ENCODE results near the gene DNAH2. TPM values are rescaled to one million over a fixed set of nuclear protein-coding genes. Genes with fewer than 3 reads are reported as not detected.

The DNAH2 gene
- total and polyA plus RNA-seq, 2 of the 8 experiments (the other 6 are each of a cell fraction or from before 2014, with no cell fraction given) = 0.13 to 0.18 TPM

GRCh38 chr17:7755095-7755890, 37.7 kb downstream of the DNAH2 start:
- FAIRE-seq (no peak), DNase-seq (ENCODE audit: low read depth in 1 of 2, low spot score in 2 of 2) (no peak)
- Histone ChIP-seq H2BK5ac (ENCODE audit: low read depth, low read length) (no peak overlapping the region), H4K8ac (ENCODE audit: extremely low read depth, insufficient read depth, low read length) (peak overlapping the region; percentile 91), H3K23ac (ENCODE audit: insufficient read length) (no peak overlapping the region), H3K4me3 (ENCODE audit: extremely low read depth in 1 of 4, insufficient read depth in 2 of 4, low read depth in 3 of 4, low read length in 4 of 4) (no peak overlapping the region), H4K20me1 (replicated peaks in 1 of 2; ENCODE audit: control insufficient read depth in 1 of 2, insufficient read depth in 2 of 2, low read length in 2 of 2) (no peaks in the 10 kb centered on the region), H3K36me3 (ENCODE audit: control insufficient read depth in 2 of 4, insufficient read depth in 4 of 4, low read length in 3 of 4) (no peaks in the 10 kb centered on the region), H4K91ac (replicated peaks; ENCODE audit: insufficient read length, low read length) (no peak overlapping the region), H3K23me2 (ENCODE audit: low read depth, low read length) (no peaks in the 10 kb centered on the region; the same call in 1 of the 2 replicates), H3K27me3 (replicated peaks in 1 of 4; ENCODE audit: control insufficient read depth in 3 of 4, extremely low read depth in 1 of 4, insufficient read depth in 3 of 4, low read length in 3 of 4) (no peaks in the 10 kb centered on the region; a peak in 1 of 7 replicates), H3K79me2 (ENCODE audit: control insufficient read depth in 1 of 2, insufficient read depth in 2 of 2, low read length in 2 of 2) (no peaks in the 10 kb centered on the region), H3K79me1 (ENCODE audit: low read depth, low read length) (no peaks in the 10 kb centered on the region), H3K4me2 (ENCODE audit: insufficient read depth in 1 of 2, low read depth in 2 of 2, low read length in 2 of 2) (no peak overlapping the region), H3K4ac (replicated peaks; ENCODE audit: insufficient read length, low read depth, low read length) (peak overlapping the region; percentile 50), H2BK20ac (ENCODE audit: low read length) (no peak overlapping the region), H3K56ac (replicated peaks; ENCODE audit: insufficient read length, low read depth, low read length) (no peak overlapping the region), H2AK5ac (ENCODE audit: low read depth, low read length) (0 out of 2 replicates have a peak overlapping the region, but pooled peaks have one; percentile 24), H3K27ac (ENCODE audit: low read depth, low read length) (no peak overlapping the region), H2BK15ac (ENCODE audit: low read length) (no peak overlapping the region), H3K18ac (ENCODE audit: extremely low read depth, low read length) (no peak overlapping the region), H3K14ac (ENCODE audit: insufficient read length) (no peak overlapping the region), H3K9me3 (ENCODE audit: insufficient read depth in 2 of 2, low read depth in 1 of 2, low read length in 1 of 2) (no peaks in the 10 kb centered on the region), H2AFZ (ENCODE audit: low read length) (peak overlapping the region; percentile 63), H3K4me1 (replicated peaks in 1 of 4; ENCODE audit: control insufficient read depth in 3 of 4, insufficient read depth in 4 of 4, low read length in 3 of 4) (no peaks in the 10 kb centered on the region; a peak in 1 of 7 replicates), H4K5ac (ENCODE audit: insufficient read length, low read depth, low read length) (no peak overlapping the region), H2BK120ac (replicated peaks; ENCODE audit: low read depth, low read length) (no peak overlapping the region), H2BK12ac (ENCODE audit: low read depth, low read length) (no peak overlapping the region), H3K9ac (replicated peaks in 1 of 4; ENCODE audit: extremely low read depth in 1 of 4, low read depth in 3 of 4, low read length in 3 of 4) (peak overlapping the region in 1 of 4 experiments; percentile 38; a peak in 1 of 7 replicates)
- ChIA-PET CTCF (ENCODE audit: partially characterized antibody) (interaction anchor here (0.7 to 3.5 kb wide), 7 partner anchors 10 to 64 kb away, joined by 3 to 26 read pairs (median 3); no protein-coding TSS in a partner anchor), POLR2A (ENCODE audit: partially characterized antibody) (interaction anchor here (1.4 kb wide), 1 partner anchor 16 kb away, joined by 3 read pairs; no protein-coding TSS in a partner anchor)
- WGBS, 2 experiments (ENCODE audit: extremely low coverage in 1 of 2, insufficient coverage in 1 of 2, insufficient read length in 1 of 2, insufficient replicate concordance in 2 of 2, low coverage in 1 of 2, low lambda C conversion rate in 2 of 2, missing lambda C conversion rate in 1 of 2) = 68% methylated on average over 9 of the region's 9 CpGs; no CpG with 5 or more reads in 1 of the 2 experiments
- TF ChIP-seq JUND (IDR thresholded peaks at IDR 0.05; ENCODE audit: low read length) (no peak), MAFK (IDR thresholded peaks at IDR 0.05; ENCODE audit: low read depth, low read length) (peak; percentile 4; the same call in 1 of the 2 replicates), BACH1 (IDR thresholded peaks at IDR 0.05; ENCODE audit: low read length) (peak; percentile 15; the same call in 1 of the 2 replicates), SP1 (IDR thresholded peaks at IDR 0.05; ENCODE audit: low read depth, low read length) (no peak), MAX (IDR thresholded peaks at IDR 0.05) (0 out of 2 replicates have a peak, but pooled peaks have one; percentile 22)
- TF ChIP-seq, protein P1, sequence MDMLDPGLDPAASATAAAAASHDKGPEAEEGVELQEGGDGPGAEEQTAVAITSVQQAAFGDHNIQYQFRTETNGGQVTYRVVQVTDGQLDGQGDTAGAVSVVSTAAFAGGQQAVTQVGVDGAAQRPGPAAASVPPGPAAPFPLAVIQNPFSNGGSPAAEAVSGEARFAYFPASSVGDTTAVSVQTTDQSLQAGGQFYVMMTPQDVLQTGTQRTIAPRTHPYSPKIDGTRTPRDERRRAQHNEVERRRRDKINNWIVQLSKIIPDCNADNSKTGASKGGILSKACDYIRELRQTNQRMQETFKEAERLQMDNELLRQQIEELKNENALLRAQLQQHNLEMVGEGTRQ (IDR thresholded peaks at IDR 0.05; ENCODE audit: low read length) = peak; percentile 71
